Renal pelvis (tissue), 4 donors: Measurements from ENCODE around the gene JAKMIP1. TPM values are rescaled to one million over a fixed set of nuclear protein-coding genes. Genes with fewer than 3 reads are reported as not detected.
A peak's percentile ranks its signal among the peaks of the same experiment; 100 is the strongest.

Experiments used
- DNase-seq: peaks from one replicate; pipeline ENCODE4 v3.0.0-alpha.2; 2013
- polyA plus RNA-seq, 3 donors: library from polyadenylated mRNA; unstranded; fragments of 120-200 nt; gene quantifications; one replicate each; pipeline ENCODE4 v1.2.1, GENCODE V29; 2013; ENCODE audit not compliant: insufficient read length in 3 of 3

JAKMIP1 gene
- polyA plus RNA-seq, 3 donors = 0.06 to 0.14 (median 0.12) TPM

DNA sequence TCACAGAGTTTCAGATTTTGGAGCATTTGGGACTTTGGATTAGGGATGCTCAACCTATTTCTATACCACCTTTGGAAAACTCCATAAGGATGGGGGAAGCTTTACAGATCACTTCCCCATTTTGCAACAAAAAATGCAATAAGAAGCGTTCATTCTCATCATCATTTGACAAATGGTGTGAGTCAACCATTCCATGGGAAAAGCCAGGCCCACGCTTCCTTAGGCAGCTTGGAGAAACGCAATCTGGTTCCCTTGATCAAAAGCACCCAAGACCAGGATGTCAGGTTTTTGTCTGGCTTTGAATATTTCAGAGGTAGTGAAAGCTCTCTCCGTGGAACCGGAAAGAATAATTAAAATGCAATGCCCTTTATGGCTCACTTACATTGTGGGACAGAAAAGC, 102.8 kb downstream of the JAKMIP1 start:
- no peak for DNase-seq

DNA sequence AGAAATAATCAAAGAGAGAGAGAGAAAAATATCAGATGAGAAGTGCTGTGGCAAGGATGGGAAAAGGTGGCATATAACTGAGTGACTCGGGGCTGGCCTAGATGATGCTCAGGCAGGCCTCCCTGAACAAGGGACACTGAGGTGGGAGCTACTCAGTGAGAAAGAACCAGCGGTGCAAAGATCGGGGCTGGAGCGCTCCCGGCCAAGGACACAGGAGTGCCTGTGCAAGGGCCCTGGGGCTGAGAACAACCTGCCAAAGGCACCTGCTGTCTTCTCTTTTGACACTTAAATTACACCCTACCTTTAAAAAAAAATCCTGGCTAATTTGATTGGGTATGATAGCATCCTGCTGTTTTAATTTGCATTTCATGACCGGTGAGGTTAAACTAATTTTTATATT, 104.5 kb downstream of the JAKMIP1 start:
- DNase-seq = no peak

DNA sequence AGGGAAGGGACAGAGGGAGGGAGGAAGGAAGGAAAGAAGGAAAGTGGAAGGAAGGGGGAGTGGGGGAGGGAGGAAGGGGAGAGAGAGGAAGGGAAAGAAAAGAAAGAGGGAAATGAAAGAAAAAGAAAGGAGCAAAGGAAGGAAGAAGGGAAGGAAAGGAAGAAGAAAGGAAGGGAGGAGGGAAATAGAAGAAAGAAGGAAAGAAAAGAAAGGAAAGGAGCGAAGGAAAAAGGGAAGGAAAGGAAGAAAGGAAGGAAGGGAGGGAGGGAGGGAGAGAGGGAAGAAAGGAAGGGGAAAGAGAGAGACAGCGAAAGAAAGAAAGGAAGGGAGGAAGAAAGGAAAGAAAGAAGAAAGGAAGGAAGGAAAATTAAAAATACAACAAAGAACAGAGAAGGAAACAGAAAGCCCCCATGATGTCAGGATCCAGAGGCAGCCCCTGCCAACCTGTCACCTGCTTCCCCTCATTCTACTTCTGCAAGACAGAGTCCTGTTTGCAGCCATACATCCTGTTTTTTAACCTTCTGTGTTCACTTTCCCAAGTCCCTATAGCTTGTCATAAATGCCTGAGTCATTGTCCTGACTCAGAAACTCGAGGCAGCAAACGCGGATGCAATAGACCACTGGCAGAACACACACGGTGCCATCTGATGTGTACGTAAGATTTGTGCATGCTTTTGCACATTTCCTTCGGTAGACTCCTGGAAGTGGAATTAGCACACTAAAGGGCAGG, 105.2 kb downstream of the JAKMIP1 start:
- no peak for DNase-seq

DNA sequence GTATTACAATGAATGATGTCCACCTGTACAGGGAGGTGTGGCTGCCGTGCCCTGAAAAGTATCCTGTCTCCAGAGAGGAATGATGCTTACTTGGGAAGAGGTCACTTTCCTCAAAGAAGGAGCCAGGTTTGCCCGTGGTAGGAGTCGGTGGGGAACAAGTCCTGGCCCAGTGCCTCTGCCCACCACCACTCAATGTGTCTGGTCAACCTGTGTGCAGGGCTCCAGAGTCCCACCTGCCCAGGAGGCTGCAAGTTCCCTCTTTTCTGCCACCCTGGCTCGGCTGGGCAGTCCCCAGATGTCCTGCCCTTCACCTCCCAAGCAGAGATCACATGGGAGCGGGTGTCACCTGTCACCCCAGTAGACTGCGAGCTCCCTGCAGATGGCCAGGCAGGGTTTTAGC, 106.7 kb downstream of the JAKMIP1 start:
- DNase-seq = no peak

DNA sequence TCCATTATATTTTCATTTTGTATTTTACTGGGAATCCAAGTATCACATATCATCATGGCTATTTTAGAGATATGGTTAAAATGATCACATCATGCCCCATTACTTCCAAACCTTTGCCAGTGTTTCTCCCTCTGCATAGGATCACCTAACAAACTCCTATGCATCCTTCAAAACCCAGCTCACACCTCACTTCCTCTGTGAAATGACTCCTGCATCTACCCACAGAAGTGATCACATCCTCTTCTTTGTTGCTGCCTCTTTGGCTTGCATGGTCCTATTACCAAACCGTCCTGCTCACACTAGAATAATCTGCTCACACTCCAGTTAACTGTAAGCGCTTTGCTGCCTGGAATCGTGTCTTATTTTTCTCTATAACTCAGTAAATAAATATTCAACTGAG, 107.4 kb downstream of the JAKMIP1 start:
- DNase-seq = no peak

DNA sequence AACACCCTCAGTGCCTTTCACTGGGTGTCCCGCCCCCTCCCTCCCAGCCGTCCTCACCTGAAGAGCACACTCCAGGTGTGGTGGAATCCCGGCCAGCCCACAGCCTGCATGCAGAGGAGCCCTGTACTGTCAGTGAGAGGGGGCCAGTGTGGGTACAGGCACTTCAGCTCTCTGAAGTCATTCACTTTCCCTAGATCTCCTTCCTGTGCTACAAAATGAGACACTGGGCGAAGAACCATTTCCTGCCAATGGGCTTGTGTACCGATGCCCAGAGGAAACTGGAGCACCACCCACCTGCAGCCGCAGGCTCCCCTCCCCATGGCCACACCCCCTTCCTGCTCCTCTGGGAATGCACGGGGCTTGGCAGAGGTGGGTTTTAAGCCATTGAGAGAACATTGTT, 108.2 kb downstream of the JAKMIP1 start:
- no peak for DNase-seq

DNA sequence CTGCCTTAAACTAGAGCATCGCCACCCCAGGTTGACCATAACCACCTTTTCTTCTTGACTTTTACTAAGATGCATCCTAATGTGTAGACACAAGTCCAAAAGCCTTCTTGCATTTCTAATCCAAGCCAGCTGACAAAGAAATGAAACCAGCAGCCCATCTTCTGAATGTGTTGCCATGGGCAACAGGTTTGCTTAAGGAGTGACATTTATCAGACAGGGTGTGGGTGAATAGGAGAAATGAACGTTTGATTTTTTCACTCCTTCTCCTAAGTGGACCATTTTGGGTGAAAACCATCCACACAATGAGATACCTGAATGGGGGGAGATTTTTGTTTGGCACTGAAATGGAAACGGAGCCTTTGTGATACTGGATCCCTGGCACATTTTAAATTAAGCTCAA, 109.4 kb downstream of the JAKMIP1 start:
- no peak for DNase-seq

DNA sequence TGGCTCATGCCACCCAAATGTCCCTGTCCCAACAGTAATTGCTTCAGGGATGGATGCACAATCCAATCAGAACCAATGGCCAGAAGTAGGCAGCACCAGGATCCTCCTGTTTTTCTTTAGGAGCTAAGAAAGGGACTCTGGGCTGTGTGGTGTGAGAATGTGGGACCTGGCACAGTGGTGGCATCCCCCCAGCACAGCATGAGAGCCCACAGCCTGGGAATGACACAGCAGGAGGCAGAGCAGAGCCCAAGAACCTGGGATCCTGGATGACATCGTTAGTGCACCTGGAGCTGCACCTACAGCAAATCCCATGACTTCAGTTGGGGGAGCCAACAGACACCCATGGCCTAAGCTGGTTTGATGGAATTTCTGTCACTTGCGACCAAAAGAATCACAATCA, 111.4 kb downstream of the JAKMIP1 start:
- DNase-seq = no peak

DNA sequence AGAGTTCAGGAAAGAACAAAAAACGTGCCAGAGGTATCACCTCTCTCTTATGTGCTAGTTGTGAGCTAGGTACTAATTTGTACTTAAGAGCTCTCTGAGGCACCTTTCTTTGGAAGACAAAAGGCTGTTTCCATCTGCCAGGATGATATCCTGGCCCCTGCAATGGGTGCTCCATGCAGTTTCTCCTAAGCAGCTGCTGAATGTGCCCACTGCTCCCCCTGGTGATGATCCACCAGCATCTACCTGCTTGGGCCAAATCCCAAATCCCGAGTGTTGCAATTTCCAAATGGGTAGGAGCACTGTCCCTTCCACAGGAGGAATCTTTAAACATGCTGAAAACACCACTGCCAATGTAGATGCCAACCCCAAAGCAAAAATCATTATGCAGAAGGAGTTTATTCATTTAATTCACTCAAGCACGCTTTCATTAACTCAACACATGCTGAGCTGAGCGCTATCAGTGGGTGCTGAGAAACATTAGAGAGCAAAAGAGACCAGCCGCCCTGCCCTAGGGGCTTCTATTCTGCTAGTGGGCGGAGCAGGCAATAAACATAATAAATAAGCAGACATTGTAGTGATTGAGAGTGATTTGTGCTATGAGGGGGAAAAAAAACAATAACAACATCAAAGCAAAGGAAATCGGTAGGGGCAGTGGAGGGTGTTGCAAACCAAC, 112.5 kb downstream of the JAKMIP1 start:
- no peak for DNase-seq

DNA sequence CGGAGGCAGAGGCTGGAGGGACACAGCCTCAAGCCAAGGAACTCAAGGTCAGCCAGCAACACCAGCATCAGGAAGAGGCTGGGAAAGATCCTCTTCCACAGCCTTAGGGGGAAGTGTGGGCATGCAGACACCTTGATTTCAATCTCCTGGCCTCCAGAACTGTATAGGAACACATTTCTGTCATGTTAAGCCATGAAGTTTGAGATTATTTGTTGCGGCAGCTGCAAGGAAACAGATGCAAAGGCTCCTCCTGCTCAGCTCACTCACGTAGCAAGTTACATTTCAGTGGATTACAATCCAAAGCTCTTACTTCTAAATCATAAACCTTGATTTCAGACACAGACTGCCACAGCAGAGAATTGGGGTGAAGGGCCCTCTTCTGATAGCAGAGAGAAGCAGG, 113.5 kb downstream of the JAKMIP1 start:
- DNase-seq = no peak

DNA sequence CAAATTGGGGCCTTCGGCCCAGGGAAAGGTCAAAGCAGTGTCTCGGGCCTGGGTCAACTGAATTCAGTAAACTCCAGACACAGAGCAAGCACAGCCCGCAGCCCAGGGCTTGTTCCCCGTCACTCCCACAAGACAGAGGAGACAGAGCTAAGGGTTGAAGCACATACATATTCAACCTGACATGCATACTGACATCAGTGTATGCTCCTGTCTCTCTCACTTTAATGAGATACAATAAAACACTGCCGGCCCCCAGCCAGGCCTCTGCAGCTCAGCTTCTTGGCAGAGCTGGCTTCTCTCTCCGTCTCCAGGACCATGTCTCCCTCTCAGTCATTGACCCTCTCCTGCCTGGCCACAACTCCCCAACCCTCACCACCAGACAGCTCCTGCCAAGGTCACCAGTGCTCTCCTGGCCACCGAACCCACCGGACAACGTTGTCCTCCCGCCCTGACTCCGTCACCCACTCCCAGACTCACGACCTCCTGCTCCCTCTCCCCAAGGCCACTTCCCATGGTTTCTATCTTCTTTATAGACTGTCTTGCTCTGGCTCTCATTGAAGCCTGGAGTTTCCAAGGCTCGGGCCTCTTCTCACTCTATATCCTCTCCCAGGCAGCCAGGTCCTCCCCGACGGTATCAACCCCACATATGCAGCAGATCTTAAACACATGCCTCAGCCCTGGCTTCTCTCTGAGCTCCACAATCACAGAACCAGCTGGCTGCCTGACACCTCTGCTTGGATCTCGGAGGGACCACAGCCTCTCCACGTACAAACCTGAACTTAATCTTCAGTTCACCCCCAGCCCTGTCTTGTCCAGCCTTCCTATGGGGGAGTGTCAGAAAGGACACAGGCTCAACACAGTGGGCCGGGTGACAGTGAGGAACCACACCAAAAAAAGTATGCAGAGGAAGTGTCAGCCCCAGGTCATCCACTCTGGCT, 114.4 kb downstream of the JAKMIP1 start:
- DNase-seq = no peak

DNA sequence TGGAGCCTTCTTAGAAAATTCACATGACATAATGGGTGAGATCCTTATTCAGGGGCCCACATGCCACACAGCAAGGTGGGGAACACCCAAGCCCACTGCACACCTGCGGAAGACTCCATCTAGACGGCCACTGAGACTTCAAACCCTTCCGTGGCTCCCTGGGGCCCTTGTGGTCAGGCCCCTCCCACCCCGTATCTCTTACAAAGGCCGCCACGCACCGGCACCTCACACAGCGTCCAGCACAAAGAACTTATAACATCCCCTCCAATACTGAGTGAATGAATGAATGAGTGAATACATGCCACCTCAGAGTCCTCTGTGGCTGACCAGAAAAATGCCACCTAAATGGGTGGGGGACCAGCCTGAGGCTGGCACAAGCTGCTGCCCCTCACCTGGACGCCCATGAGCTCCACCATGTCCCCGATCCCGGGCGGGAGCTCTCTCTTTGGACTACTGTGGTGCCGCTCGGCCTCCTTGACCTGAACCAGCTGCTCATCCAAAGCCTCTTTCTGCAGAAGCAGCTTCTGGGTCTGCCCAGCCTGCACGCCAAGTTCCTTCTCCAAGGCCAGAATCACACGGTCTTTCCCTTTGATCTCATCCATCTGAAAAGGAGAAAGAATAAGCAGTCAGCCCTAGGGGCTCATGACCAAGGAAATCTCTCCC, 115.2 kb downstream of the JAKMIP1 start:
- no peak for DNase-seq

DNA sequence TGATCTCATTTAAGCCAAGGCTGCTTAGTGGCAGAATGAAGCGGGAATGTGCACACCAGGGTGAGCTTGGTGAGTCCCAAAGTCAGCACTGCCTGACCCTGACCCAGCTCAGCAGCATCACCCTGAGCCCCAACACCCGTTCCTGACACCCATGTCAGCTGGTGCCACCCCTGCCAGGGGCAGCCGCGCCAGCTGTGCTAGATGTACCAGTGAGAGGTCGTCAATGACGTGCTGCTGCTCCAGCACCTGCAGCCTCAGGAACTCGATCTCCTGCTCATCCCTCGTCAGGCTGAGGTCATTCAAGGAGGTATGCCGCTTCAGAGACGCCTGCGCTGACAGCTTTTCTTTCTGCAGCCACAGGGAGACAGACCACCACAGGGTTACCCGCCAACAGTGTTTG, 120.4 kb downstream of the JAKMIP1 start:
- DNase-seq = no peak

DNA sequence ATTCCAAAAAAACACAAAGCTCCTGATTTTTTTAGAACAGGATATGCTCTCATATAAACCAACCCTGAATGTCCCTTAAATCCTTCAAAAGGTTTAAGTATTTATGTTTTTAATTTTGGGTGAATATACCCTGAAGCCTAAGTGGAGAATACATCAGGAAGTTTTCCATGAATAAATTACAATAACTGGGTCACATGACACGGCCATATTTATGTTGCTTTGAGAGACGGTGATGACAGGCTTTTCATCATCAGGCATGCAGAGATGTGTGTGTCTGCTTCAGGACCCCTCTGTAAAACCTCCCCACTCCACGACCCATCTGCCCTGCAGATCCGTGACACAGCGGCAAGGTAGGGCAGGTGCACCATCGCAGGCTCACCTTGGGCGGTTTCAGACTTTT, 121.8 kb downstream of the JAKMIP1 start:
- DNase-seq = no peak

DNA sequence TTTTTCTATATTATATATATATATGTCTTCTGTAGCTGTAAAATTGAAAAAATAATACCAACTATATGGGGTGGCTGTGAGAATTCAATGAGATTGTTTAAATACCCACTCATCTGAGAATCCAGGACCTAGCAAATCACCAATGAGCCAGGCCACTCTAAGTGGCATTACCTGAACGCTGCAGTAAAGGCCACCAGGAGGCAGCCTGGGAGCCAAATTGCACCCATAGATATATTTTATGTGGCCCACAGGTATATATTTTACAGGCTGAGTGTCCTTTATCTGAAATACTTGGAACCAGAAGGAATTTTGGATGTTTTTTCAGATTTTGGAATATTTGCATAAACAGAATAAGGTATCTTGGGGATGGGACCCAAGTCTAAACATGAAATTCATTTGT, 124.0 kb downstream of the JAKMIP1 start:
- DNase-seq = no peak

DNA sequence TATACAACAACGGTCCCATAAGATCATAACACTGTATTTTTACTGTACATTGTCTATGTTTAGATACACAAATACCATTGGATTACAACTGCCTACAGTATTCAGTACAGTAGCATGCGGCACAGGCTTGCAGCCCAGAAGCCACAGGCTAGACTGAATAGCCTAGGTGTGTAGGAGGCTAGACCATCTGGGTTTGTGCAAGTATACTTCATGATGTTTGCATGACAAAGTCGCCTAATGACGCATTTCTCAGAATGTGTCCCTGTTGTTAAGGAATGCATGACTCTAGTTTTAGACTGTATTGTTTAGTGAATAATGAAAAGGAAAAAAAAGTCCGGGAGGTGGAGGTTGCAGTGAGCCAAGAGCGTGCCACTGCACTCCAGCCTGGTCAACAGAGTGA, 125.6 kb downstream of the JAKMIP1 start:
- no peak for DNase-seq

DNA sequence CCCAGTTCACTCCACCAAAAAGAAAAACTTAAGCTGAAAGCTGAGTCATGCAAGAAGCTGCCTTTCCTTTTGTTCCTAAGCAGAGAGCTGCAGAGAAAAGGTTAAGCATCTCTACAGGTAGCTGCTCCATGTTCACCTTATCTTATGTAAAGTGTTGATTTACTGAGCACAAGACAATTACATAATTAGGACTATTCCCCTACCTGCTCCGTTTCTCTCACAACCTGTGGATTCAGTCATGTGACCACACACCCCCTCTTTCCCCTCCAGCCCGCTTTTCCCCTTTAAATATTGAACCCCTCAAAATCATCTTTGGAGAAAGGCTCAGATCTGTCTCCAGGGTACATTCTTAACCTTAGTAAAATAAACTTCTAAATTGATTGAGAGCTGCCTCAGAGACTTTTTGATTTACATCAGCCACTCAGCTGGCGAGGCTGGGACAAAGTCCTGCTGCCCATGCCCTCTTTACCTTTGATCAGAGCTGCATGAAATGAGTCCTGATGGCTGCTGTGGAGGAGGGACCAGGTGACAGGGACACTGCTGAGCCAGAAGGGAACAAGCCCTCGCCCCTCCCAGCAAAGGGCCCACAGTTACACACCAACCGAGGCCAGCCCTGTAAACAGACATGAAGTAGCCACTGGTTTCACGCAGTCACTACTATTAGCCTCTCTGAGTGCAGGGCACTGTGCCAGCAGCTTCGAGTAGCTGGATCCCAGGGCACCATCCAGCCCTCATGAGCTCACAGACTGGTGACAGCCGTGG, 128.2 kb downstream of the JAKMIP1 start:
- peak; percentile 43 for DNase-seq

DNA sequence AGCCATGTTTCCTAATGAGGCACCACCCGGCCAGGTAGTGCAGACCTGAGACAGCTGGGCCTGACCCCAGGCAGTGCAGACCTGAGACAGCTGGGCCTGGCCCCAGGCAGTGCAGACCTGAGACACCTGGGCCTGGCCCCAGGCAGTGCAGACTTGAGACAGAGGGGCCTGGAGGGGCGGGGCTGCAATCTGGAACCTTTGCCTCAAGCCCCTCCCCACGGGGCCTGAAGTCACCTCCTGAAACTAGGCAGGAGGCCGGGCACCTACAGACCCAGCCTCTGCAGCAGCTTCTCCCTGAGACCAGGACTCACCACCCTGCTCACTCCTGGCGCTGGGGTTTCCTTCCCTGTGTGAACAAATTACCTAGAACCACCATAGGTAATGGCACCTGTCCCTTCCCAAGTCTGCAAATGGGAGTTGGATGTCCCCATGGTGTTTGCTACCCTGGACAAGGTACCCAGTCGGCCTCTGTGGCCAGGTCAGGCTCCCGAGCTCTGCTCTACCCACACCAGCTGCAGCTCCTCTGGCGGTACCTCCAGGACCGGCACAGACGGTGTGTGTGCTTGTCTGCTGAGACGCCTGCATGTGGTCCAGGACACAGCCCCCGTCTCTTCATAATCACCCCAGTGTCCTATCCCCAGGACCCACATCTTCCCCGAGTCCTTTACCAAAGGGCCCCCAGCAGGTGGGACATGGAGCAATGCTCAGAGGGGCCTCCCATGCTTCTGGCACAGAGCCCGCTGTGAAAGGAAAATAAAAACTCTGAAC, 129.0 kb downstream of the JAKMIP1 start:
- no peak for DNase-seq

DNA sequence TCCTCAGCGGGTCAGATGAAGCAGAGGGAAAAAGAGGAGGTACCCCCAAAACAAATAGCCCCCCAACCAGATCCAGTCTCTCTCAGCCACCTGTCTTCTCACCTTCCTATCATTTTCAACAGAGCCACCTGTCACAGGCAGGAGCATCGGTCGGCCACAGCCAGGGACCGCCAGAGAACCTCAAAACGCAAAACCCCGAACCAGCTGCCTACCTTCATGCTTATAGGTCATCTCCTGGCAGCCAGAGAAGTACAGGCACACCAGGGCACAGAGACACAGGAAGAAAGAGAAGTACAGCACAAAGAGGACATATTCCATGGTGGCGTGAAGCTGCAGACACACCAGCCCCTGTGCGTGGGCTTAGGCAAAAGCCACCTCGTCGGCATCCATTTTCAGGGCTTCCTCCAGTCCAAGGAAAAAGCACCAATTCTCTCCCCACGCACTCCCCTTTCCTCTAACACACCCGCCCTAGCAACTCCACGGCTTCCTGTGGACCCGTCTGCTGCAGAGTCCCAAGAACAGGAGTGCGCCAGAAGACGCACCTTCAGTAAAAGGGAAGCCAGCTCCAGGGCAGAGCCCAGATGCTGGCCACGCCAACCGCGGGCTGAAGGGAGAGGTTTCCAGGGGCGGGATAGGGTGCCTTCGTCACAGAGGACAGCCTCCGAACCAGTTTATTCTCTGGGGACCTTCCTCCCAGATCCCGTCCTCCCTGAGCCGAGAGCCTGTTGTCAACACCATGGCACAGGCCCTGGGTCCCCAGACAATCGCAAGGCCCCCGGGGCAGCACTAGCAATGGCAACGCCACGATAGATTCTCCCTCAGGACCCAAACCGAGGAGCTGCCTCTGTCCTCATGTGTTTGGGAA, 130.3 kb downstream of the JAKMIP1 start:
- no peak for DNase-seq

DNA sequence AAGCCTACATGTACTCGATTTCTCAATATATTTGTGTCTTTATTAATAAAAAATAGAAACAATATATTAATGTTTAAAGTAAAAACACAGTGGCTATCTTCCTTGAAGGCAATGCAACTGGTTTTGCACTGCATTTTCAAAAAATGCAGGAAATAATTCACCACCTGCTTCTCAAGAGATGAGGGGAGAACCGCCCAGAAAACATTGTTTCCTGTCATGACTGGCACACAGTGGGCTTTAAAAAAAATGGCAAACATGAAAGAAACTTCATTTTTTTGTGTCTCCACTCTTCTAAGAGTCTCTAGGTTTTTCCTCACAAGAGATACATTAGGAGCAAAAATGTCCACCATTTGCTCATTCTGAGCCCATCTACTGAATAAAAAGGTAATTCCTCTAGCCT, 131.4 kb downstream of the JAKMIP1 start:
- DNase-seq = no peak
